Nephron (organoid): ENCODE measurements around the gene BAIAP2L2.

Experiments
- H3K27ac Mint-ChIP-seq, 3 experiments: 2 replicates each; pipeline ENCODE4 v1.8.0; 2020; ENCODE audit warnings: mixed read lengths in 3 of 3, mild to moderate bottlenecking in 2 of 3, moderate library complexity in 1 of 3
- H3K27me3 Mint-ChIP-seq: 2 replicates; pipeline ENCODE4 v1.8.0; 2021; ENCODE audit warnings: low read depth, mild to moderate bottlenecking, moderate library complexity, mixed read lengths
- H3K36me3 Mint-ChIP-seq: 2 replicates; pipeline ENCODE4 v1.8.0; 2020; ENCODE audit warnings: low read depth, mixed read lengths
- H3K4me1 Mint-ChIP-seq: 2 replicates; pipeline ENCODE4 v1.8.0; 2020; ENCODE audit warnings: mixed read lengths
- H3K4me3 Mint-ChIP-seq, 3 experiments: 2 replicates each; pipeline ENCODE4 v1.8.0; 2020; ENCODE audit warnings: mild to moderate bottlenecking in 3 of 3, mixed read lengths in 3 of 3, moderate library complexity in 2 of 3
- H3K9me3 Mint-ChIP-seq: 2 replicates; pipeline ENCODE4 v1.8.0; 2020; ENCODE audit warnings: mixed read lengths
- TF ChIP-seq, protein P1 (sequence below), 3 experiments: fragments of 200-600 bp; sonication (generic); IDR thresholded peaks; one replicate each; pipeline ENCODE4 v1.5.0; 2021; ENCODE audit warnings: antibody characterized with exemption in 3 of 3; ENCODE audit not compliant: unreplicated experiment in 3 of 3

Gene BAIAP2L2

GRCh38 chr22:38050720-38051119, 59.8 kb downstream of the BAIAP2L2 start:
- H3K36me3 Mint-ChIP-seq: no peaks in the 10 kb centered on the region
- no peaks in the 10 kb centered on the region for H3K9me3 Mint-ChIP-seq
- peaks cover 16% of the 10 kb centered on the region for H3K4me1 Mint-ChIP-seq
- peaks cover 26% of the 10 kb centered on the region for H3K27me3 Mint-ChIP-seq
- H3K4me3 Mint-ChIP-seq: no peak overlapping the region
- TF ChIP-seq, protein P1, sequence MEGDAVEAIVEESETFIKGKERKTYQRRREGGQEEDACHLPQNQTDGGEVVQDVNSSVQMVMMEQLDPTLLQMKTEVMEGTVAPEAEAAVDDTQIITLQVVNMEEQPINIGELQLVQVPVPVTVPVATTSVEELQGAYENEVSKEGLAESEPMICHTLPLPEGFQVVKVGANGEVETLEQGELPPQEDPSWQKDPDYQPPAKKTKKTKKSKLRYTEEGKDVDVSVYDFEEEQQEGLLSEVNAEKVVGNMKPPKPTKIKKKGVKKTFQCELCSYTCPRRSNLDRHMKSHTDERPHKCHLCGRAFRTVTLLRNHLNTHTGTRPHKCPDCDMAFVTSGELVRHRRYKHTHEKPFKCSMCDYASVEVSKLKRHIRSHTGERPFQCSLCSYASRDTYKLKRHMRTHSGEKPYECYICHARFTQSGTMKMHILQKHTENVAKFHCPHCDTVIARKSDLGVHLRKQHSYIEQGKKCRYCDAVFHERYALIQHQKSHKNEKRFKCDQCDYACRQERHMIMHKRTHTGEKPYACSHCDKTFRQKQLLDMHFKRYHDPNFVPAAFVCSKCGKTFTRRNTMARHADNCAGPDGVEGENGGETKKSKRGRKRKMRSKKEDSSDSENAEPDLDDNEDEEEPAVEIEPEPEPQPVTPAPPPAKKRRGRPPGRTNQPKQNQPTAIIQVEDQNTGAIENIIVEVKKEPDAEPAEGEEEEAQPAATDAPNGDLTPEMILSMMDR (IDR thresholded peaks at IDR 0.05; ENCODE audit: unreplicated experiment in 3 of 3): no peak
- H3K27ac Mint-ChIP-seq: no peak overlapping the region

DNA sequence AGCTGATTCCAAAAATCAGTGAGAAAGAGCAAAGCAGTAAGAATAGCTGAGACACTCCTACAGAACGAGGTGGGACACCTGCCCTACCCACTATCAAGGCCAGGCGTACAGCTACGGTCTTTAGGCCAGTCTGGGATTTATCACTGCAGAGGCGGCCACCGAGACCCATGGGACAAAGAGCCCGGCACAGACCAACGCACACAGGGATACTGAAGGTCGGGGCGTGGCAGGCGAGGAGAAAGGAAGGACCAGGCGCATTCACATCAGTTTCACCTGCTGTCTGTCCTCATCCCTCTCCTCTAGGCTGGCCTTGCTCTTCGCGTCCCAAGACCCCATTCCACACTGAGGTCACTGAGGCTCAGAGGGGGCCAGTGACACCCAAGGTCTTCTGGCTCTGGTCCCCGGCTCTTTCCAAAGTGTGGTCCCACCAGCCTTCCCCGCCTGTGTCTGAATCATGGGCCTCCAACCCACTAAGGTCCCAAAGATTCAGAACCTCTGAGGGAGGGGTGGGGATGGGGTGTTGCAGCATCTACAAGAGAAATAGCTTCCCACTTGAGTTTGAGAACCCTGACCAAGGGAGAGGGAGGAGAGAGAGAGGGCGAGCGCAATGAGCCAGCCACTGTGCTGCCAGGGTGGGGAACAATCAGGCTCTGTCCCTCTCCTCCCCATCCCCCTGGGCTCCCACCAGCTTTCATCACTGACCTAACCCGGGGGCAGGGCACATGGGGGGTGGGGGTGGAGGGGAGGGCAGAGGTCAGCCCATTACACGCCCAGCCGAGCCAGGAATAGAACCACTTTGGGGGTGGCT, 60.5 kb downstream of the BAIAP2L2 start:
- TF ChIP-seq, protein P1 (IDR thresholded peaks at IDR 0.05; ENCODE audit: unreplicated experiment in 3 of 3): no peak
- peaks cover 27% of the 10 kb centered on the region for H3K27me3 Mint-ChIP-seq
- H3K36me3 Mint-ChIP-seq: no peaks in the 10 kb centered on the region
- no peak overlapping the region for H3K27ac Mint-ChIP-seq
- H3K4me1 Mint-ChIP-seq: peaks cover 14% of the 10 kb centered on the region
- H3K4me3 Mint-ChIP-seq: no peak overlapping the region
- no peaks in the 10 kb centered on the region for H3K9me3 Mint-ChIP-seq

- TF ChIP-seq, protein P1 (IDR thresholded peaks at IDR 0.05; ENCODE audit: unreplicated experiment in 3 of 3): no peak
- Mint-ChIP-seq H3K4me3 (peak overlapping the region in 1 of 3 experiments; percentile 7), H3K27me3 (peaks cover 14% of the 10 kb centered on the region), H3K4me1 (no peaks in the 10 kb centered on the region), H3K9me3 (no peaks in the 10 kb centered on the region), H3K27ac (no peak overlapping the region), H3K36me3 (no peaks in the 10 kb centered on the region)
Observed at GRCh38 chr22:38046070-38046748, 64.3 kb downstream of the BAIAP2L2 start.

DNA sequence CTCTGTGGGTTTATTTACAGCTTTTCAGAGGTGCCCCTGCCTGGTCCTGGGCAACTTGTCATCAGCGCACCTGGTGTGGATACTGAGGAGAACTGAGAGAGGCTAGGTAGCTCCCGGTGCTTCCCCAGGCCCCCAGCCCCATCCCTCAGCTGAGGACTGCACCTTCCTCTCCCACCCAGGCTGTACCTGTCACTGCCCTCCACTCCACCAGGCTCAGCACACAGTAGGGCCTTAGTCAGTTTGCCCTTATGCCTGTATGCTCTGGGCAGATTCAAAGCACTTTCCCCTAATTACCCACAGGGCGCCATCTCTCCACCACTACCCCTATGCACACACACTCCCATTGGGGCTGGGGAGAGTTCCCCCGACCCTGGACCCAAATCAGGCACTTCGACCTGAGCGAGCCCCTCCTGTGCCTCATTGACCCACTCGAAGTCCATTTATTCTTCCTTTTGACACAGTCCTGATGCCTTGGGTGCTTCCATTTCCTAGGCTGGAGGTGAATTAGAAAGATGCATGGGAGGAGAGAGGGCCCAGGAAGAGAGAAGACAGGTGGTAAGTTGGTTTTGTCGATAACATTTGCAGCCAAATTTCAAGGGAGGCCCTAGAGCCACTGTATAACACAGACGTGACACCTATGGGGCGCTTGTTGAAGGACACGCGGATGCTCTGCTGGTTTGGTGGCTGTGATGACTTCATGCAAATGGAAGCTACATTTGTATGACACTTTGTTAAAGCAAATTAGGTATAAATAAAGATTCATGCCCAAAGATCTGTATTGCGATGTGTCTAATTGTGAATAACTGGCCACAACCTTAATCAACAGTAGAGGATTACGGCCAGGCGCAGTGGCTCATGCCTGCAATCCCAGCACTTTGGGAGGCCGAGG, 67.1 kb downstream of the BAIAP2L2 start:
- H3K36me3 Mint-ChIP-seq: no peaks in the 10 kb centered on the region
- H3K4me3 Mint-ChIP-seq: no peak overlapping the region
- H3K27me3 Mint-ChIP-seq: peaks cover 19% of the 10 kb centered on the region
- TF ChIP-seq, protein P1 (IDR thresholded peaks at IDR 0.05; ENCODE audit: unreplicated experiment in 3 of 3): no peak
- no peaks in the 10 kb centered on the region for H3K4me1 Mint-ChIP-seq
- H3K9me3 Mint-ChIP-seq: no peaks in the 10 kb centered on the region
- H3K27ac Mint-ChIP-seq: no peak overlapping the region

- H3K4me1 Mint-ChIP-seq: no peaks in the 10 kb centered on the region
- H3K4me3 Mint-ChIP-seq: no peak overlapping the region
- no peak overlapping the region for H3K27ac Mint-ChIP-seq
- H3K27me3 Mint-ChIP-seq: peaks cover 19% of the 10 kb centered on the region
- no peaks in the 10 kb centered on the region for H3K9me3 Mint-ChIP-seq
- TF ChIP-seq, protein P1 (IDR thresholded peaks at IDR 0.05; ENCODE audit: unreplicated experiment in 3 of 3): no peak
- H3K36me3 Mint-ChIP-seq: no peaks in the 10 kb centered on the region
Observed at GRCh38 chr22:38042488-38042790, 68.0 kb downstream of the BAIAP2L2 start.
